Smooth muscle cell (in vitro differentiated cells): ENCODE data around the gene PGLYRP2. TPM values are rescaled to one million over a fixed set of nuclear protein-coding genes. Genes with fewer than 3 reads are reported as not detected.

Experiments
- DNase-seq: peaks from one replicate; lab custom pipeline; 2025; ENCODE audit not compliant: unreplicated experiment; lab: John Stamatoyannopoulos, UW
- H2AFZ ChIP-seq: fragments of 200-600 bp; sonication (generic); 2 replicates; pipeline ENCODE4 v1.6.0; 2016; ENCODE audit warnings: antibody characterized with exemption, low read depth, mild to moderate bottlenecking
- H3F3A ChIP-seq: fragments of 200-600 bp; sonication (generic); 2 replicates; pipeline ENCODE4 v1.6.0; 2017; ENCODE audit warnings: antibody characterized with exemption, low read depth
- H3K27ac ChIP-seq: fragments of 200-600 bp; sonication (generic); 2 replicates; pipeline ENCODE4 v1.5.1; 2016; ENCODE audit warnings: low read depth, mild to moderate bottlenecking
- H3K27me3 ChIP-seq: fragments of 200-600 bp; sonication (generic); 2 replicates; pipeline ENCODE4 v1.6.1; 2016; ENCODE audit warnings: low read depth, mild to moderate bottlenecking
- H3K36me3 ChIP-seq: fragments of 200-600 bp; sonication (generic); 2 replicates; pipeline ENCODE4 v1.5.1; 2016; ENCODE audit warnings: low read depth
- H3K4me1 ChIP-seq: fragments of 200-600 bp; sonication (generic); 2 replicates; pipeline ENCODE4 v1.5.1; 2016; ENCODE audit warnings: low read depth
- H3K4me2 ChIP-seq: fragments of 200-600 bp; sonication (generic); 2 replicates; pipeline ENCODE4 v1.6.0; 2016; ENCODE audit warnings: mild to moderate bottlenecking
- H3K4me3 ChIP-seq: fragments of 200-600 bp; sonication (generic); 2 replicates; pipeline ENCODE4 v1.5.1; 2016; ENCODE audit warnings: mild to moderate bottlenecking
- H3K79me2 ChIP-seq: fragments of 200-600 bp; sonication (generic); 2 replicates; pipeline ENCODE4 v1.6.0; 2016; ENCODE audit warnings: low read depth, mild to moderate bottlenecking
- H3K9ac ChIP-seq: fragments of 200-600 bp; sonication (generic); 2 replicates; pipeline ENCODE4 v1.6.0; 2016; ENCODE audit warnings: low read depth
- H3K9me3 ChIP-seq: fragments of 200-600 bp; sonication (generic); replicated peaks from 2 replicates; pipeline ENCODE4 v1.5.1; 2016; ENCODE audit warnings: low read depth
- H4K20me1 ChIP-seq: fragments of 200-600 bp; sonication (generic); 2 replicates; pipeline ENCODE4 v1.6.0; 2016; ENCODE audit warnings: low read depth
- WGBS: methylation state at CpG from one replicate; pipeline ENCODE4 v1.1.7; 2016; ENCODE audit warnings: low lambda C conversion rate; 5-methylcytosine and 5-hydroxymethylcytosine counted together
- polyA plus RNA-seq: library from polyadenylated mRNA; unstranded; fragments of >200 nt; fragmentation: Nextera tagmentation; extraction: Ambion mirVana; gene quantifications from 2 replicates; pipeline ENCODE4 v1.2.1, GENCODE V29; 2016
- total RNA-seq: library from RNA; depleted of rRNA; stranded (reverse); fragments of >200 nt; gene quantifications from 2 replicates; pipeline ENCODE4 v1.2.3, GENCODE V29; 2014
- TF ChIP-seq, protein P1 (sequence below): fragments of 200-600 bp; sonication (generic); IDR thresholded peaks from 2 replicates; pipeline ENCODE4 v1.5.1; 2017; ENCODE audit warnings: borderline replicate concordance, mild to moderate bottlenecking, antibody characterized with exemption; ENCODE audit not compliant: insufficient read depth, poor library complexity, severe bottlenecking

The PGLYRP2 gene
- total and polyA plus RNA-seq, 2 experiments from 2014 or later, result not detected

DNA sequence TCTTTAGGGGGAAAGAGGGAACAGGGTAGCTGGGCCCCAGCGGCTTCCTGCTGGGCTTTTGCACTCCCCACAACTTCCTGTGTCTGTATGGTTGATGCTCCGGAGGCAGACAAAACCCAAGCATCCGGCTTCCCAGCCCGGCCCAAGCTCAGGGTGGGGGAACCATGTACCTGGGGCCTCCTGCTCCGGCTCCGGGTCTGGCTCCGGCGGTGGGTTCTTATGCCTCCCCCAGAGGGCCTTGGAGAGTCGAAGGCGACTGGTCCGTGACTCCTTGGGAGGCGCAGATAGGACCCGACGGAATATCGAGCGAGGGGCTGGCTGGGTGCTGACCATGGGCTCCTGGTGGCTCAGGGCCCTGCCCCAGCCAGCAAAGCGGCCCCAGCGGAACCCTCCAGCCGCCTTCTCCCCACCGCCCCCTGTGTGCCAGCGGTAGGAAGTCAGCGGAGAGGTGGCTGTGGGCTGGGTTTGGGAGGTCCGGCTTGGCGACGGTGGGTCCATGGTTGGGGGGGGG, 15.4 kb downstream of the PGLYRP2 start:
- H3K4me2 ChIP-seq, result no peak overlapping the region
- DNase-seq, result no peak
- no peaks in the 10 kb centered on the region for H3K9me3 ChIP-seq
- no peak overlapping the region for H3K4me3 ChIP-seq
- no peak overlapping the region for H2AFZ ChIP-seq
- TF ChIP-seq, protein P1, sequence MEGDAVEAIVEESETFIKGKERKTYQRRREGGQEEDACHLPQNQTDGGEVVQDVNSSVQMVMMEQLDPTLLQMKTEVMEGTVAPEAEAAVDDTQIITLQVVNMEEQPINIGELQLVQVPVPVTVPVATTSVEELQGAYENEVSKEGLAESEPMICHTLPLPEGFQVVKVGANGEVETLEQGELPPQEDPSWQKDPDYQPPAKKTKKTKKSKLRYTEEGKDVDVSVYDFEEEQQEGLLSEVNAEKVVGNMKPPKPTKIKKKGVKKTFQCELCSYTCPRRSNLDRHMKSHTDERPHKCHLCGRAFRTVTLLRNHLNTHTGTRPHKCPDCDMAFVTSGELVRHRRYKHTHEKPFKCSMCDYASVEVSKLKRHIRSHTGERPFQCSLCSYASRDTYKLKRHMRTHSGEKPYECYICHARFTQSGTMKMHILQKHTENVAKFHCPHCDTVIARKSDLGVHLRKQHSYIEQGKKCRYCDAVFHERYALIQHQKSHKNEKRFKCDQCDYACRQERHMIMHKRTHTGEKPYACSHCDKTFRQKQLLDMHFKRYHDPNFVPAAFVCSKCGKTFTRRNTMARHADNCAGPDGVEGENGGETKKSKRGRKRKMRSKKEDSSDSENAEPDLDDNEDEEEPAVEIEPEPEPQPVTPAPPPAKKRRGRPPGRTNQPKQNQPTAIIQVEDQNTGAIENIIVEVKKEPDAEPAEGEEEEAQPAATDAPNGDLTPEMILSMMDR, result no peak
- H3F3A ChIP-seq, result no peaks in the 10 kb centered on the region
- no peaks in the 10 kb centered on the region for H3K36me3 ChIP-seq
- no peaks in the 10 kb centered on the region for H3K4me1 ChIP-seq
- no peaks in the 10 kb centered on the region for H3K79me2 ChIP-seq
- no peak overlapping the region for H3K9ac ChIP-seq
- H3K27me3 ChIP-seq, result peaks cover 53% of the 10 kb centered on the region
- H3K27ac ChIP-seq, result no peak overlapping the region
- H4K20me1 ChIP-seq, result no peaks in the 10 kb centered on the region
- WGBS, result 74% methylated on average over 17 of the region's 25 CpGs

DNA sequence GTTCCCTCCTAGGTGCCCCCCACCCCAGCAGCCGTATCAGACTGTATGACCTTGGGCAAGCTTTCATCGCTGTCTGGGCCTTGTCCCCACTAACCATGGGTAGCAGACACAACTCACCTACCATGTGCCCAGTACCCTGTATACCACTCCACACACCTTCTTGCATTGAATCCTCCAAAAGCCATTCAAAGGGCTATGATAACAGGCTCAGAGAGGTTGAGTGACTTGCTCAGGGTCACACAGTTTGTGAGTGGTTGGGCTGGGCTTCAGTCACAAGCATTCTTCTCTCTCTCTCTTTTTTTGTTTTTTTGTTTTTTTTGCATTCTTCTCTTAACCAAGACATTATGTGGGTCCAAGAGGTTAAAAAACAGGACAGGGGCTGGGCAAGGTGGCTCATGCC, 17.6 kb downstream of the PGLYRP2 start:
- Histone ChIP-seq H3K9me3 (no peaks in the 10 kb centered on the region), H2AFZ (no peak overlapping the region), H3F3A (no peaks in the 10 kb centered on the region), H3K9ac (no peak overlapping the region), H4K20me1 (no peaks in the 10 kb centered on the region), H3K4me1 (peaks cover 3% of the 10 kb centered on the region), H3K4me3 (no peak overlapping the region), H3K27me3 (peaks cover 67% of the 10 kb centered on the region), H3K4me2 (no peak overlapping the region), H3K27ac (no peak overlapping the region), H3K36me3 (no peaks in the 10 kb centered on the region), H3K79me2 (no peaks in the 10 kb centered on the region)
- DNase-seq, result no peak
- 65% methylated on average over 2 of the region's 2 CpGs for WGBS
- TF ChIP-seq, protein P1, result no peak

DNA sequence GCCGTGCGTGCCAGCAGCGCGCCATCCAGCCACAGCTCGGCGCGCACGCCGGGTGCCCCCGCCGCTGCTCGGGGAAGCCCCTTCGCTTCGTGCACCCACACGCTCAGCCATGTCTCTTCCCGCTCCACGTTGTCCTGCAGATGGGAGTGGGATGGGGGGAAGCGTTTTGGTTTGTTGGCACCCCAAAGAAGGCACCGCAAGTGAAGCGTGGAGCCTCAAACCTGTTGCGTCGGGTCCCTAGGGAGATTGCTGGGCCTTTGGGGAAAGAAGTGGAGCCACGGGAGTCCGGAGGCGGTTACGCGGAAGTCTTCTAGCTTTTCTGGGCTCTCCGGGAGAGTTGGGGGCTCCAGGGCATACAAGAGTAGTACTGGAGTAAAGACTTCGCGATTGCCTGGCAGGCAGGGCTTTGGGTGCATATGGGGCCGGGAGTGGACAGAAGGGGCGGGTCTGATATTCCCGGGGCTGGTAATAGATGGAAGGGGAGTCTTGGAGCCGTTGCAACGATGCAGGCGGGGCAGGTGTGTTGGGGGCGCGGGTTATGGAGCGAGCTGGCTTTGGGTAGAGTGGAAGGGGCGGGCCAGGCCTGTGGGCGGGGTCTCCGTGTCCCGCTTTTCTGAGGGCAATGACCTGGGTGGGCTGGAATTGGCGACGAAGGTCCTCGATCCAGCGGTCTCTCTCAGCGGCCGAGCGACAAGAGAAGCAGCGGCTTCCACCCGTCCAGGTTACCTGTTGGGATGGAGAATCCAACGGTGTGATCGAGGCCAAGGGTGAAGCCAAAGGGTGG, 21.4 kb downstream of the PGLYRP2 start:
- H3K4me1 ChIP-seq, result peaks cover 3% of the 10 kb centered on the region
- H3K4me2 ChIP-seq, result no peak overlapping the region
- no peak overlapping the region for H3K27ac ChIP-seq
- WGBS, result 31% methylated on average over 44 of the region's 54 CpGs
- no peaks in the 10 kb centered on the region for H3K9me3 ChIP-seq
- H3K9ac ChIP-seq, result no peak overlapping the region
- H3K27me3 ChIP-seq, result peaks cover 82% of the 10 kb centered on the region
- no peak overlapping the region for H2AFZ ChIP-seq
- no peaks in the 10 kb centered on the region for H3F3A ChIP-seq
- no peaks in the 10 kb centered on the region for H3K36me3 ChIP-seq
- no peak for DNase-seq
- H3K4me3 ChIP-seq, result no peak overlapping the region
- TF ChIP-seq, protein P1, result no peak
- no peaks in the 10 kb centered on the region for H4K20me1 ChIP-seq
- H3K79me2 ChIP-seq, result no peaks in the 10 kb centered on the region
